Measurements from ENCODE around the gene MEI4. TPM values are rescaled to one million over a fixed set of nuclear protein-coding genes. Genes with fewer than 3 reads are reported as not detected.

MEI4 gene
- total RNA-seq, 1 donor: 1.3 TPM

DNA sequence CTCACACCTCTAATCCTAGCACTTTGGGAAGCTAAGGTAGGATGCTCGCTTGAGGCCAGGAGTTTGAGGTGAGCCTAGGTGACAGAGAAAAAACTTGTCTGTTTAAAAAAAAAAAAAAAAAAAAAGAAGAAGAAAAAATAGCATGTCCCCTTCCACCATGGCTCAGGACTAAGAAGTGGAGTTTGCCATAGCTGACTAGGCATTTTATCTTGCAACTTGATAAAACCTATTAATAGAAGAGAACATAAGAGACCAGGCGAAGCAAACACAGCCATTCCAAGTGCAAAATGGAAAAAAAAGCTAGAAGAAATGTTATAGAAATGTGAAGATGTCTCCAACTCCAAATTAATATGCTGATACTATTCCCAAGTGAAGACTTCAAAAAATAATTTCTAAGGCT lies 277.5 kb downstream of the MEI4 start:
- no peak for DNase-seq (ENCODE audit: low read depth in 2 of 3, low spot score in 2 of 3)

DNA sequence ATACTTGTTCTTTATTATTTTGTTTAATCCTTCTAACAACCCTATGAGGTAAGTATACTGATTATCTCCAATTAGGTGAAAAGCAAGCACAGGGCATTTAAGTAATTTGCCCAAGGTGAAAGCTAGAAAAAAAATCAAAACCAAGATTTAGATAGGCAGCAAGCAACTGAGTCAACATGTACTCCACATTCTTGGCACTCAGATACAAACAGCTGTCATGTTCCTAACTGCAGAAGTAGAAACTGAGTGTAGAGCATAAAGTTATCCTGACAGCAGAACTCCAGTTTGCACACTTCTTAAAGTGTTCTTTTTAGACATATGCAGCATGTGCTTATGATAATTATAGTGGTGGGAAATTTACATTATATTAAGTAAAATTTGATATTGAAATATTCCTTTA lies 278.1 kb downstream of the MEI4 start:
- no peak for DNase-seq (ENCODE audit: low read depth in 2 of 3, low spot score in 2 of 3)

DNA sequence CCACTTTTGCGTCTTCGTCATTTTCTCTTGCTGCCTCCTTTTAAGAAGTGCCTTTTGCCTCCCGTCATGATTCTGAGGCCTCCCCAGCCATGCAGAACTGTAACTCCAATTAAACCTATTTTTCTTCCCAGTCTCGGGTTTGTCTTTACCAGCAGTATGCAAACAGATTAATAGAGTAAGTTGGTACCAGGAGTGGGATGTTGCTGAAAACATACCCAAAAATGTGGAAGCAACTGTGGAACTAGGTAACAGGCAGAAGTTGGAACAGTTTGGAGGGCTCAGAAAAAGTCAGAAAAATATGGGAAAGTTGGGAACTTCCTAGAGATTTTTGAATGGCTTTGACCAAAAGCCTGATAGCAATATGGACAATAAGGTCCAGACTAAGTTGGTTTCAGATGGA lies 309.2 kb downstream of the MEI4 start:
- no peak for DNase-seq (ENCODE audit: low read depth in 2 of 3, low spot score in 2 of 3)

DNA sequence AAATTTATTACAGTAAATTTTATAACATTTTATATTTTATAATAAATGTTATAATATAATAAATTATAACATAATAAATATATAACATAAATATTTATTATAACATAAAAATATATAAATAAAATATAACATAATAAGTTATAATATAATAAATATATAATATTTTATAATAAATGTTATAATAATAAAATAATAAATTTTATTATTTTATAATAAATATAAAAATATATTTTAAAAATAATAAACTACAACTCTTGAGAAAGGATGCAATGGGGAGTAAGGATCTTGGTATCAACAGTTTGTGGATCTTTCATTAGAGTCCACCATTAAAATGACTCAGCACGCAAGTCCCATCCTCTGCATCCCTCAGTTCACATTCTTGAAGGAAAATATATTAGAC lies 312.6 kb downstream of the MEI4 start:
- DNase-seq (ENCODE audit: low read depth in 2 of 3, low spot score in 2 of 3): no peak

DNA sequence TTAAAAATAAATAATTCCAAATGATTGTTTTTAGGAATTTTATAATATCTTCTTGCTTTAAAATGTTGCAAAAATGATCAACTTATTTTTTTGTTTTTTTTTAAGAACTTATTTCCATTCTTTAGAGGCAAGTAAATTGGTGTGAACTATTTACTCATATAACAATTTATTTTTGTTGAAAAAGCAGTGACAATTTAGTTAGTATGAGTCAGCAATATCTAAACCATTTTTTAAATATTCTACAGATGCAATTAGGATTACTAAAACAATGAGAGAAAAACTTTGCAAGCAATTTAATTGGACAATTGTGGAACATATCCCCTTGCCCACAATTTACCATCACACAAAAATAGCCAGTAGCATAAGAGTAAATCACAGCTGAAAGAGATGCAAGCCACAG lies 319.5 kb downstream of the MEI4 start:
- DNase-seq (ENCODE audit: low read depth in 2 of 3, low spot score in 2 of 3): no peak

Other genes with a start within 250 kb of the MEI4 start
- 2.2 TPM for gene HTR1B, start 189.5 kb upstream of the MEI4 start, total RNA-seq

Measured in hematopoietic multipotent progenitor cell (in vitro differentiated cells).